ENCODE results near the gene MSRB3.
"Not testable (repeated sequence)": the region's sequence is repeated elsewhere in the genome, so short reads cannot be mapped to it uniquely, and the experiment has no call there.

The MSRB3 gene

DNA sequence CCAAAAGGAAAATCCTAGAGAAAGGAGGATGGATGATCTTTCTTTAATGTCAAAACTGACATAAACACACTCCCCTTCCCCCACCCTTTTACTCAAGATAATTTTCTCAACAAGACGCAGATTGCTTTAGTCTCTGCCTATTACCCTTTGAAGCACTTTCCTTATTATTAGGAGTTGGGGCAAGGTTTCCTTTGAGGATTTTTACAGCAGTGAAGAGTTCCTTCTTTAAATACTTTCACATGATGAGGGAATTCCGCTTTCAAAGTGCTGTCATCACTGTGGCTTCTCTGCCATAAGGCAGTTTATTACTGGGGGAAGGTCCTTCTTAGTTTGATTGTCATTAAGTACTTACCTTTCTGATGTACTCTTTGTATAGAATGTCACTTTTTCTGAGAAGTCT is 172.1 kb downstream of the MSRB3 start:
- no peak for DNase-seq

DNA sequence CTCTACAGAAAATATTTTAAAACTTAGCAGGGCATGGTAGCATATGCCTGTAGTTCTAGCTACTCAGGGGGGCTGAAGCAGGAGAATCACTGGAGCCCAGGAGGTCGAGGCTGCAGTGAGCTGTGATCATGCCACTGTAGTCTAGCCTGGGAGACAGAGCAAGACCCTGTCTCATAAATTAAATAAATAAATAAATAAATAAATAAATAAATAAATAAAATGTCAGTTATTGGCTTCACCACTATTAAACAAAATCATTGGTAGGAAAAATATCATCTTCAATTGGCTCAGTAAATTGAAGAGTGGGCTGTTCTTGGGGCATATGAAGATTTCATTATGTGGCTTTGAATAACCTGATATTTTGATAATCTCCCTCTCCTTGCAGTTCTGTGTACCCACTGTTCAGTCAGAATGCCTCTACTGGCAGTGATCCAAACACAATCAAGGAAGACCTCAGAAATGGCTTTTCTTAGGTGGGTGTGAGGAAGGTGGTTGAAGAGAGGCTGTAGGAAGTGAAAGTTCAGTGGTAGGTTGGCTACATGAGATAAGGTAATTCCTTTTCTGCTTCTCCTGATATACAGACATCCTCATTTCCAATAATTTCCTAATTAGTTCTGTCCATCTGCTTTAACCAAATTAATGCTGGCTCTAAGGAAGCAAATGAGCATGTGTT is 175.8 kb downstream of the MSRB3 start:
- DNase-seq: no peak

DNA sequence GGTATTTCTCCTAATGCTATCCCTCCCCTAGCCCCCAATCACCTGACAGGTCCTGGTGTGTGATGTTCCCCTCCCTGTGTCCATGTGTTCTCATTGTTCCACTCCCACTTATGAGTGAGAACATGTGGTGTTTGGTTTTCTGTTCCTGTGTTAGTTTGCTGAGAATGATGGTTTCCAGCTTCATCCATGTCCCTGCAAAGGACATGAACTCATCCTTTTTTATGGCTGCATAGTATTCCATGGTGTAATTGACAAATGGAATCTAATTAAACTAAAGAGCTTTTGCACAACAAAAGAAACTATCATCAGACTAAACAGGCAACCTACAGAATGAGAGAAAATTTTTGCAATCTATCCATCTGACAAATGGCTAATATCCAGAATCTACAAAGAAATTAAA is 178.9 kb downstream of the MSRB3 start:
- DNase-seq: not testable (repeated sequence)

DNA sequence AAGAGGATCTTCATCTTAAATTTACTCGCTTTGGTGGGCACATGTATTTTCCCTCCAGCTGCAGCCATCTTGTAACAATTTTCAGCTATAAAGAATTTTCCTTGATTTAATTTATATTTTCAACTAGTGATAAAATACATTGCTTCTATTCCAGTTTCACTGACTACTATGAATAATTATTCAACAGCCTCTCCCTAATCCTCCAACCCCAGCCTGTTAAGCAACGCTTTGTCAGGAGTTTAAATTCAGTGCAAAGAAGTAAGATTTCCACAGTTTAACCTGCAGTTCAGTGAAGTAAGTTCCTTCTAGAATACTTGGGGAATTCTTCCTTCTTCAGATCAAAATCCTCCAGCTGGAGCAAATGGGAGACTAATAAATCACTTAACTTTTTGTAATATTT is 180.2 kb downstream of the MSRB3 start:
- no peak for DNase-seq

DNA sequence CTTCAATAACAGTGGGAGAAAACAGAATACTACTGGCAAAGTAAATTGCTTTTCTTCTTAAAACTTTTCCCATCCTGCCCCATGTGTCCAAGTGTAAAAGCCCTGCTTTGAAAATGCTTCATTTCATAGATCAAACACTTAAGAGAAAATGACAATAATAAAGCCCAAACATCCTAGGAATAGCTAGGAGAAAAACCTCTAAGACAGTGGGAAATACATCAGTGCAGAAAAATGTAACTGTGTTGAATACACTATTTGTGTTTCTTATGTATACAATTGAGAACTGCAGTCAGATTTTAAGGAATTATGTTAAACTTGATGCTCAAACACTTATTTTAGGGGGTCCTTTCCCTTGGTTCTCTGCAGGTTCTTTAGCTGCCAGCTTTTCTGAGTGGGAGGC is 181.1 kb downstream of the MSRB3 start:
- no peak for DNase-seq

DNA sequence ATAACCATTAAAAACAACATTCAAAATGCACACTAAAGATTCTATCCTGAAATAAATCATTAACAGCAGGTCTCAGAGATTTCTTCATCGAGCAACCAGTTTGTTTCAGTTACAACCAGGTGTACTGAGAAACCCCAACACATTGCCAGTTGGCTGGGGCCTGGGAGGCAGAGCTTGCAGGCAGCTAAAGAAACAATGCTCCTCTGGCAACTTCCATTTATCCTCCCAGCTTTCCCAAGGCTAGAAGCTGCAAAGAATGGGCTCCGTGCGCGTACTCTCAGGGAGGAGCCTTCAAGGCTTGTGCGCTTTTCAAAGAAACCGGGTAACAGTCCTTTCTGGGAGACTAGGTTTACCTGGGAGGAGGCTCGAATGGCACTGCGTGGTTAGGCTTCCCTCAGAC is 181.6 kb downstream of the MSRB3 start:
- DNase-seq: no peak

DNA sequence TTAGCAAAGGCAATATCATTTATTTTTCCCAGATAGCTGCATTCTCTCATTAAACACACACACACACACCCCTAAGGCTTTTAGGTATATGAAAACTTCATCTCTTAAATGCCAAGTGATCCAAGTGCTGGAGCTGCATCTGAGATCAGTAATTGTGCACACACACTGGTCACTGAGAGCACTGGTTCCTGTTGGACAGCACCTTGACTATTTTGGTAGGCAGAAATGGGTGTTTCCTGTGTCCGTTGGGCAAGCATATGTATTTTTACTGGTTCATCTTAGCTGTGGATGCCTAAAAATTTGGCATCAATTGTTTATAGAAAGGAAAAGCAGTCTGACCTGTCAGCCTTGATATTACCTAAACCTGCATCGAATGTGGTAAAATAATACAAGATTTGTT is 182.5 kb downstream of the MSRB3 start:
- no peak for DNase-seq

DNA sequence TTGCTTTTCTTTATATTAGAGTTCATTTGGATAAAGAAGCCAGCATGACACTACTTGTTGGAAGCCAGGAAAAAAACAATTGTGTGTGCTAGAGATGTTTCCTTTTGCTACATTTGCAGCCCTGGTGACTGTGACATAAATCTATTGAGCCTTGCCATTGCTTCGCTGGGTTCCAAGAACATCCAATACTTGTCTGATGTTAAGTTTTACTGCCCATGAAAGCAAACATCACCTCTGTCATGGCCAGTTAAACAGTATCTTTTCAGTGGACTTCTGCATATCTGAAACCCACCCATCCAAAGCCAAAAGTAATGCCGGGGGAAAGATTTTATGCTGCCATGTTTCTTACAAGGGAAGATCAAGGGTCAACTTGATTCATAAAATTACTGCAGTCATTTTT is 184.0 kb downstream of the MSRB3 start:
- no peak for DNase-seq

DNA sequence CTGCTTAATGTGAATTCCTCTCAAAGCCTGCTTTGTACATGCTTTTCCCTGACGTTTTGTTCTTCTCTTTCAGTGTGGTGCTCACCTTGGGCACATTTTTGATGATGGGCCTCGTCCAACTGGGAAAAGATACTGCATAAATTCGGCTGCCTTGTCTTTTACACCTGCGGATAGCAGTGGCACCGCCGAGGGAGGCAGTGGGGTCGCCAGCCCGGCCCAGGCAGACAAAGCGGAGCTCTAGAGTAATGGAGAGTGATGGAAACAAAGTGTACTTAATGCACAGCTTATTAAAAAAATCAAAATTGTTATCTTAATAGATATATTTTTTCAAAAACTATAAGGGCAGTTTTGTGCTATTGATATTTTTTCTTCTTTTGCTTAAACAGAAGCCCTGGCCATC is 184.6 kb downstream of the MSRB3 start:
- no peak for DNase-seq

DNA sequence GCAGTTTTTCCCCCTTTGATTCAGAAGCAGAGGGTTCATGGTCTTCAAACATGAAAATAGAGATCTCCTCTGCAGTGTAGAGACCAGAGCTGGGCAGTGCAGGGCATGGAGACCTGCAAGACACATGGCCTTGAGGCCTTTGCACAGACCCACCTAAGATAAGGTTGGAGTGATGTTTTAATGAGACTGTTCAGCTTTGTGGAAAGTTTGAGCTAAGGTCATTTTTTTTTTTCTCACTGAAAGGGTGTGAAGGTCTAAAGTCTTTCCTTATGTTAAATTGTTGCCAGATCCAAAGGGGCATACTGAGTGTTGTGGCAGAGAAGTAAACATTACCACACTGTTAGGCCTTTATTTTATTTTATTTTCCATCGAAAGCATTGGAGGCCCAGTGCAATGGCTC is 185.1 kb downstream of the MSRB3 start:
- DNase-seq: no peak

DNA sequence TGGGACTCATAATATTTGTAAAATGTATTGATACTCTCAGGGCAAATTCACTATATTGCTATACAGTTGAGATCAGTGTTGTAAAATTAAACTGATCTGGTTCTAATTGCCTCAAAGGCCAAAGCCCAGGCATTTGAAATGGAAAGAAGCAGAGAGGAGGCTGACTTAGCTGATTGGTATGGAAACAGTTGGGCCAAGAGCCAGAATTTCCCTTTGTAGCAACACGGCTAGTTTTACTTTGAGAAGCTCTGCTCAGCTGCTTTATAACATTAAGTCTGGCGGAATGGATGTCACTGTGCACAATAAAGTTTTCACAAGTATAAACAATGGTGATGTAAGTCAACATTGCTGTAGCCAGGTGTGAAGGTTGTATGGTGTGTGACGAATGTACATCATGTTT is 186.4 kb downstream of the MSRB3 start:
- no peak for DNase-seq

DNA sequence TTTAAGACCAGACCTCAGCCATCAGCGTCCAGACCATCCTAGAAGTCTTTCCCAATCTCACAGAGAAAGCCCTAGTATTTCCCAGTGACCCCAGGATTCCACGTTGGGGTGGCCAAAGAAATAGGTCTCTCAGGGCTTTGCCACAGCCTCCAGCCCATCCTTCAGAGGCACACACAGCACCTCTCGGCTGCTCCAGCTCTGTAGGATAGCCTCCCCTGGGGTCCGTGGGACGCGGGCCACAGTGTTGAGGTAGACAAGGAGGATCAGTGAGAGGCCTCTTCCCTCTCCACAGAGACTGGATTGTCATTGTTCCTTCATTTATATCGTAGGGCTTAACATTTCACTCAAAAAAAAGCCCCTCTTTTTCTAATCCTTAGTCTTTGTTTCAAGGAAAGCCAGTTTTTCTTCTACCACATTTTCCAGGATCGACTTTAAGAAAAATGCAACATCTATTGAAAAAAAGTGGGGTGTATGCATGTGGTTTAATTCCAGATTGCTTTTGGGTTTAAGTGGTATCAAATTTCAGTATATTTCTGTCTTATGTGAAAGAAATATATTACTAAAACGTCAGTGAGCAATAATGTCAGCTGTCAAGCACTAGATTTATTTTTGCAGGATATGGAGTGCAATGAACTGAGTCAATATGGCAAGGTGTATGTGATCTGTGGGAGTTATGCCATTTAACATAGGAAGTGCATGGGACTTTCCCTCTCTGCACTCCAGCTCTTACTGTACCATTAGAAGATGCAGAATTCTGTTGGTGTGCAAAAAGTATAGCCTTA is 187.5 kb downstream of the MSRB3 start:
- no peak for DNase-seq

DNA sequence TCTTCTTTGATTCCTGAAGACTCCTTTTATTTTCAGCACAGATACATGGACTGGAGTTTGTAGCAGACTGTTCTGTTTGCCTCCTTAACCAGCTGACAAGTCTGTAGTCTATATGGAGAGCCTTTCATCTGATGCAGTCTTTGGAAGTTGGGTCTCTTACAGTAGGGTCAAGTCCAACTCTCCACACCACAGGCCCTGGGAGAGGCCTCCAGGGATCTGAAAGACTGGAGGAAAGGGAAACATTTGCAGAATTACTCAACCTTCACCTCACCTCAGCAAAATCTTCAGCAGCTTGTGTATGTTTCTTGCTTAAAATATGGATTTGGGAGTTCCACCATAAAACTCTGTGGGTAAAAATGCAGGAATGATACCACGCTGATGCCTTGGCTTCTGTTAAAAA is 188.4 kb downstream of the MSRB3 start:
- DNase-seq: no peak

DNA sequence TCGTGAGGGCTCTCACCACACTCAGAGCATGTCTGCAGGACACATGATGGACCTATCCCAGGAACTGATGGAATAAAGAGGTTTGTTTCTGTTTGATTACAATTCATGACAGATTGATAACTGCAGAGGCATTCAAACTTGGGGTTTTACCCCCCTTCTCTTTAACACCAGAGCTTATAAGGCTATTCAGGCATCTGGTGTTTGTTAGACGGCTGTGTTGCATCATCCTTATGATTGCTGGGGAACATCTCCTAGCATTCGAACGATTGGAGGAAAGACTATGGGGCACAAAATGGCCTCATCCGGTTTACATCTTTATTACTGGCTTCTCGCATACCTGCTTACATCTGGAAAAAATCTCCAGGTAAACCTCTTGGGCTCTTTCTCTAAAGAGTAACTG is 191.8 kb downstream of the MSRB3 start:
- DNase-seq: no peak

DNA sequence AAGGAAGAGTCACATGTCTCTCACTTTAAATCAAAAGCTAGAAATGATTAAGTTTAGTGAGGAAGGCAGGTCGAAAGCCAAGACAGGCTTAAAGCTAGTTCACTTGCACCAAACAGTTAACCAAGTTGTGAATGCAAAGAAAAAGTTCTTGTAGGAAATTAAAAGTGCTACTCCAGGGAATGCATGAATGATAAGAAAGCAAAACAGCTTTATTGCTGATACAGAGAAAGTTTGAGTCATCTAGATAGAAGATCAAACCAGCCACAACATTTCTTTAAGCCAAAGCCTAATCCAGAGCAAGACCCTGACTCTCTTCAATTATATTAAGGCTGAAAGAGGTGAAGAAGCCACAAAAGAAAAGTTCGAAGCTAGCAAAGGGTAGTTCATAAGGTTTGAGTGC is 193.6 kb downstream of the MSRB3 start:
- DNase-seq: no peak

DNA sequence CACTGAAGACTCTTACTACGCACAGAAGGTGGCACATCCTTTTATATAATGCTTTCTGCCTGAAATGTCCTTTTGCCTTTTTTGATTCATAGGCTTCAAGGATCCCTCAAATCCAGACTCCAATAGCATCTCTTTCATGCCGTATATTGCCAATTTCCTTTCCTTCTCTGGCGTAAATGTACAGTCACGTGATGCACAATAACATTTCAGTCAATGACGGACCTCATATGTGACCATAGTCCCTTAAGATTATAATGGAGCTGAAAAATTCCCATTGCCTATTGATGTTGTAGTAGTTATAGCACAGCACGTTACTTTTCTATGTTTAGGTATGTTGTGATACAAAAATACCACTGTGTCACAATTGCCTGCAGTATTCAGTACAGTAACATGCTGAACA is 196.3 kb downstream of the MSRB3 start:
- no peak for DNase-seq

DNA sequence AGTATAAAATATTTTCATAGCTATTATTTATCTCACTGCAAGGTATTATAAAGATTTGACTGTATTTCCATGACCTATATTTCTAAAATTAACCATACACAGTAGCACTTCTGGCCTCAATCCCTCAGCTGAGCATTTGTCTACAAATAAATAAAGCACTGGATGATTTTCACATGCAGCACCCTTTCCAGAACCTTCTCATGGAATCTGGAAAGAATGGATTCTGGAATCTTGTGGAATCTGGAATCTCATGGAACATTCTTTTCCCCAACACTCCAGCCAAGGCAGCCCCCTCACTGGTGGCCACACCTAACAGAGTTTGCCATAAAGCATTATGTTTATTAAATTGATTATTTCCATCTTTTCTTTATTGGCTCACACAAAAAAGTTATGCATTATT is 199.2 kb downstream of the MSRB3 start:
- DNase-seq: no peak

DNA sequence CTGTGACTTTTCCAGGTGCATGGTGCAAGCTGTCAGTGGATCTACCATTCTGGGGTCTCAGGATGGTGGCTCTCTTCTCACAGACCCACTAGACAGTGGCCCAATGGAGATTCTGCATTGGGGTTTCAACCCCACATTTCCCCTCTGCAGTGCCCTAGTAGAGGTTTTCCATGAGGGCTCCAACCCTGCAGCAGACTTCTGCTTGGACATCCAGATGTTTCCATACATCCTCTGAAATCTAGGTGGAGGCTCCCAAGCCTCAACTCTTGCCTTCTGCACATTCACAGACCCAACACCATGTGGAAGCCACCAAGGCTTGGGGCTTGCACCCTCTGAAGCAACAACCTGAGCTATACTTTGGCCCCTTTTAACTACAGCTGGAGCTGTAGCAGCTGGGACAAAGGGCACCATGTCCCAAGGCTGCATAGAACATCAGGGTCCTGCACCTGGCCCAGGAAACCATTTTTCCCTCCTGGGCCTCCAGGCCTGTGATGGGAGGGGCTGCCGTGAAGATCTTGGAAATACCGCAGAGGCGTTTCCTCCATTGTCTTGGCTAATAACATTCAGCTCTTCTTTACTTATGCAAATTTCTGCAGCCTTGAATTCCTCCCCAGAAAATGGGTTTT is 205.5 kb downstream of the MSRB3 start:
- not testable (repeated sequence) for DNase-seq

DNA sequence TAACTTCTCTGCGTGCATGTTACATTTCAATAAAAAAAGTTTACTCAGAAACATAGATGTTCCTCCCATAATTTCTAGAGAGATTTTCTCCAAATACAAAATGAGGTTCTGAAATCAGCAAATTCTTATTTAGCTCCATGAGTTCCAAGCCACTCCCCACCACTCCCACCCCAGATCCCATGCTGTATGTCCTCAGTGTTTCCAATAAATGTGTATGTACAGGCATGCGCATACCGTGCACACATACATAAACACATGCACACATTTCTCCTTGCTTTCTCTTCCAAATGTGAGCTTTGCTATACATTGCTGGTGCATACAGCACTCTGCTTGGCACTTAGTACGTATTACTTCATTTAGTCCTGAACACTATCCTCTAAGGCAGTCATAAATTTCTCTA is 209.7 kb downstream of the MSRB3 start:
- no peak for DNase-seq

DNA sequence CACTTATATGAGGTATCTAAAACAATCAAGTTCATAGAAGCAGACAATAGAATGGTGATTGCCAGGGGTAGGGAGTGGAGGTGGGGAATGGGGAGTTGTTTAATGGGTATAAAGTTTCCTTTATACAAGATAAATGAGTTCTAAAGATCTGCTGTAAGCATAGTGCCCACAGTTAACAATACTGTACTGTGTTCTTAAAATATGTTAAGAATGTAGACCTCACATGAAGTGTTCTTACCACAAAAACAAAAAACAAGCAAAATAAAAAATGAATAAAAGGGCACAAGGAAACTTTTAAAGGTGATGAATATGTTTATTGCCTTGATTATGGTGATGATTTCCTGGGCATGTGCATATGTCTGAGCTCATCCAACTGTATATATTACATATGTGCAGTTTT is 211.8 kb downstream of the MSRB3 start:
- DNase-seq: no peak

DNA sequence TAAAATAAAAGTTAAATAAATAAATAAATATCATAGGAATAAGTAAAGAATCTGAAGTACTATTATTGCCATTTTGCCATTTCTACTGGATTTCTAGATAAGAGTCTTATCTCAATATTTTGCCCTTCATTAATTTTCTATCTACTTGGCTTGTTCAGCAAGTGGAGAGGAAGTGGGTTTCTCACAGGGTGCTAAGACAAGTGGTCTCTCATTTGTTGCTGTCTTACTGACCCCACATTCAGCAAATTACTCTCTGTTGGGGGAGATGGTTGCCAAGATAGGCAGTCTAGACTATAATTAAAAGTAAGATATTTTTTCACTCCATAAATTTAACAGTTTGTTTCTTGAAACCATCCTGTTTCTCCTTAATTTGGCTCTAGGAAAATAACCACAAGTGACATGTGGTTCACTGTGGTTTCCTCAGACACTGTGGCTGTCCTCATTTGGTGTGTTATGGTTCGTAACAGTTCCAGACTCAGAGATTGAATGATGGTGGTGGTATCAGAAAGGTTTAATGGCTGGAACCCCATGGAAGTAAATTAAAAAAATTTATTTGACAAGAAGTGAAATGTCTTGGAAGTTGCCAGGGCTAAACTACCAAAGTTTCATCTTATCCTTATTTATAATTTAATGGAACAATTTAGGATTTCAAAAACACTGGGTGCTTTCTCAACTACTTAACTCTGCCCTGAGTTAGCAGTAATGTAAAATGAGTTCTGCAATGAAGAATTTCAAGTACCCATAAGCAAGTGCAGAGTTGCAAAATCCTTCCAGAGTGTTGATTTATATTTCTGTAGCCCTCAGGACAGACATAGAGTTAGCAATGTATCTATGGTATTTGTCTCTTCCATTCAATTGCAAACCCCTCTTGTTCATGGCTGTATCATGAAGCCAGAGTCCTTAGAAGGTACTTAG is 214.8 kb downstream of the MSRB3 start:
- no peak for DNase-seq

DNA sequence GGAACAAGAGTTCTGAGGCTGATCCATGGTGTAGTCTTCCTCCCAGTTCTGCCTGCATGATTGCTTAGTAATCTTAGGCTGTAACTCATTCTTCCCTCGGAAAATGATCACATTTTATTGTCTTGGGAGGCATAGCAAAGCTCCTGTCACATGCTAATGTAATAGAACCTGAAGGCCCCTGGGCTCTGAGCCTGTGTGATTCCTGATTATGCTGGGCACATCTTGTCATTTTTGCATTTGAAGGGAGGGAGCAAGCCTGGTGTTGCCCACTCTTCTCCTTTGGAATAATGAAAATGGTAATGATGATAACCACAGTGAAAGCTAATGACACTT is 215.4 kb downstream of the MSRB3 start:
- DNase-seq: no peak
